Upper lobe of left lung (tissue), 4 donors: Measurements from ENCODE around the gene ERFL.

Experiments used
- CTCF ChIP-seq, 6 experiments: fragments of 450-650 bp in 4 of 6; fragments of 200-600 bp in 2 of 6; sonication (generic) in 2 of 6; IDR thresholded peaks; one replicate each; pipeline ENCODE4 v1.5.1; 2016 to 2019; ENCODE audit warnings: antibody characterized with exemption in 6 of 6
- EP300 ChIP-seq, 4 donors: sonication (generic); formaldehyde crosslinking; IDR thresholded peaks; one replicate each; pipeline ENCODE4 v1.5.1; 2017; ENCODE audit warnings: antibody characterized with exemption in 4 of 4, control low read depth in 2 of 4
- POLR2AphosphoS5 ChIP-seq, 2 donors: sonication (generic); formaldehyde crosslinking; IDR thresholded peaks; one replicate each; pipeline ENCODE4 v1.5.1; 2017; ENCODE audit warnings: antibody characterized with exemption in 2 of 2

GRCh38 chr19:41860419-41861115, 67.7 kb downstream of the ERFL start:
- TF ChIP-seq CTCF (IDR thresholded peaks at IDR 0.05) (no peak), EP300 (IDR thresholded peaks at IDR 0.05) (no peak), POLR2AphosphoS5 (IDR thresholded peaks at IDR 0.05) (no peak)
